PC-9 (cell line): ENCODE data around the gene SLC35F5. TPM values are rescaled to one million over a fixed set of nuclear protein-coding genes. Genes with fewer than 3 reads are reported as not detected.

Source experiments
- BruUV-seq: library from RNA; stranded (reverse); fragments of 400-500 nt; replicated peaks from 2 replicates; lab custom pipeline; 2021; lab: Mats Ljungman, UMichigan
- CTCF ChIA-PET: fragments of 300-600 bp; sonication (Branson Sonifier 250); formaldehyde crosslinking; loops from one replicate; lab custom pipeline; 2022; ENCODE audit warnings: antibody characterized with exemption; lab: Charles Lee
- POLR2A ChIA-PET: fragments of 300-600 bp; sonication (Branson Sonifier 250); formaldehyde crosslinking; loops from one replicate; lab custom pipeline; 2022; ENCODE audit warnings: antibody characterized with exemption; ENCODE audit not compliant: unreplicated experiment; lab: Charles Lee
- DNase-seq, 2 experiments: peaks; one replicate each; pipeline versions ENCODE4 v3.0.0 to v3.0.0-alpha.2; 2015 to 2022; ENCODE audit warnings: mixed read lengths in 1 of 2
- H2AFZ ChIP-seq: fragments of 200-600 bp; sonication (generic); 2 replicates; pipeline ENCODE4 v1.8.1; 2017; ENCODE audit warnings: antibody characterized with exemption
- H3F3A ChIP-seq: fragments of 200-600 bp; sonication (generic); 2 replicates; pipeline ENCODE4 v1.8.1; 2017; ENCODE audit warnings: antibody characterized with exemption, mild to moderate bottlenecking, low read depth; ENCODE audit not compliant: insufficient read depth
- H3K27ac ChIP-seq: fragments of 200-600 bp; sonication (generic); 2 replicates; pipeline ENCODE4 v1.6.1; 2016; ENCODE audit warnings: mixed run types
- H3K27me3 ChIP-seq: fragments of 200-600 bp; sonication (generic); 2 replicates; pipeline ENCODE4 v1.6.1; 2016; ENCODE audit warnings: low read depth, mixed run types; ENCODE audit not compliant: insufficient read depth
- H3K36me3 ChIP-seq: fragments of 200-600 bp; sonication (generic); 2 replicates; pipeline ENCODE4 v1.6.1; 2016; ENCODE audit warnings: low read depth, mixed run types
- H3K4me1 ChIP-seq: fragments of 200-600 bp; sonication (generic); replicated peaks from 2 replicates; pipeline ENCODE4 v1.6.1; 2016; ENCODE audit warnings: mixed run types; ENCODE audit not compliant: insufficient read depth
- H3K4me2 ChIP-seq: fragments of 200-600 bp; sonication (generic); 2 replicates; pipeline ENCODE4 v1.6.1; 2017; ENCODE audit warnings: mixed run types
- H3K4me3 ChIP-seq: fragments of 200-600 bp; sonication (generic); 2 replicates; pipeline ENCODE4 v1.6.1; 2016; ENCODE audit warnings: mixed run types
- H3K79me2 ChIP-seq: fragments of 200-600 bp; sonication (generic); 2 replicates; pipeline ENCODE4 v1.6.1; 2017; ENCODE audit warnings: low read depth, mixed run types
- H3K9me2 ChIP-seq: fragments of 200-600 bp; sonication (generic); 2 replicates; pipeline ENCODE4 v1.8.1; 2017; ENCODE audit warnings: mild to moderate bottlenecking; ENCODE audit not compliant: insufficient read depth
- H3K9me3 ChIP-seq: fragments of 200-600 bp; sonication (generic); 2 replicates; pipeline ENCODE4 v1.8.1; 2016; ENCODE audit warnings: low read depth; ENCODE audit not compliant: insufficient read depth
- H4K20me1 ChIP-seq: fragments of 200-600 bp; sonication (generic); 2 replicates; pipeline ENCODE4 v1.8.1; 2017; ENCODE audit not compliant: insufficient read depth
- EZH2 ChIP-seq: fragments of 200-600 bp; sonication (generic); IDR thresholded peaks from 2 replicates; pipeline ENCODE4 v1.8.0; 2017; ENCODE audit warnings: antibody characterized with exemption, low read depth
- intact Hi-C: fragments of 100-400 bp; cut with micrococcal nuclease; formaldehyde crosslinking; loops from one replicate; pipeline ENCODE4 v1.10.0; 2022; ENCODE audit not compliant: unreplicated experiment
- total RNA-seq: library from RNA; stranded (reverse); gene quantifications from 2 replicates; pipeline ENCODE4 v1.2.3, GENCODE V29; 2021
- TF ChIP-seq, protein P1 (sequence below): fragments of 200-600 bp; sonication (generic); conservative IDR thresholded peaks from 2 replicates; pipeline ENCODE4 v1.6.1; 2017; ENCODE audit warnings: mixed run types, antibody characterized with exemption, mild to moderate bottlenecking, moderate library complexity

SLC35F5 gene
- total RNA-seq, 1 experiment from 2014 or later = 43.5 TPM

DNA sequence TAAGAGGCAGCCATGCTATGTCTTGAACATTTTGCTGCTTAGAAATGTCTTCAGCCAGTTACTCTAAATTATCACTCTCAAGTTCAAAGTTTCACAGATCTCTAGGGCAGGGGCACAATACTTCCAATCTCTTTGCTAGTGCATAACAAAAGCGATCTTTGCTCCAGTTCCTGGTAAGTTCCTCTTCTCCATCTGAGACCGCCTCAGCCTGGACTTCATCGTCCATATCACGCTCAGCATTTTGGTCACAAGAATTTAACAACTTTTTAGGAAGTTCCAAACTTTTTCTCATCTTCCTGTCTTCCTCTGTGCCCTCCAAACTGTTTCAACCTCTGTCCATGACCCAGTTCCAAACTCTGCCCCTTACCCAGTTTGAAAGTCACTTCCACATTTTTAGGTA lies 8.8 kb upstream of the SLC35F5 start:
- no TSS peak for BruUV-seq
- TF ChIP-seq, protein P1, sequence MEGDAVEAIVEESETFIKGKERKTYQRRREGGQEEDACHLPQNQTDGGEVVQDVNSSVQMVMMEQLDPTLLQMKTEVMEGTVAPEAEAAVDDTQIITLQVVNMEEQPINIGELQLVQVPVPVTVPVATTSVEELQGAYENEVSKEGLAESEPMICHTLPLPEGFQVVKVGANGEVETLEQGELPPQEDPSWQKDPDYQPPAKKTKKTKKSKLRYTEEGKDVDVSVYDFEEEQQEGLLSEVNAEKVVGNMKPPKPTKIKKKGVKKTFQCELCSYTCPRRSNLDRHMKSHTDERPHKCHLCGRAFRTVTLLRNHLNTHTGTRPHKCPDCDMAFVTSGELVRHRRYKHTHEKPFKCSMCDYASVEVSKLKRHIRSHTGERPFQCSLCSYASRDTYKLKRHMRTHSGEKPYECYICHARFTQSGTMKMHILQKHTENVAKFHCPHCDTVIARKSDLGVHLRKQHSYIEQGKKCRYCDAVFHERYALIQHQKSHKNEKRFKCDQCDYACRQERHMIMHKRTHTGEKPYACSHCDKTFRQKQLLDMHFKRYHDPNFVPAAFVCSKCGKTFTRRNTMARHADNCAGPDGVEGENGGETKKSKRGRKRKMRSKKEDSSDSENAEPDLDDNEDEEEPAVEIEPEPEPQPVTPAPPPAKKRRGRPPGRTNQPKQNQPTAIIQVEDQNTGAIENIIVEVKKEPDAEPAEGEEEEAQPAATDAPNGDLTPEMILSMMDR = no peak
- TF ChIP-seq EZH2 = no peak
- Histone ChIP-seq H3F3A (no peaks in the 10 kb centered on the region), H3K4me3 (no peak overlapping the region), H4K20me1 (no peaks in the 10 kb centered on the region), H3K79me2 (no peaks in the 10 kb centered on the region), H3K9me3 (0 out of 2 replicates have a peak, but pooled peaks cover 3% of the 10 kb centered on the region), H3K27ac (no peak overlapping the region), H3K4me2 (no peak overlapping the region), H3K4me1 (no peaks in the 10 kb centered on the region), H3K36me3 (no peaks in the 10 kb centered on the region), H2AFZ (no peak overlapping the region), H3K27me3 (no peaks in the 10 kb centered on the region), H3K9me2 (no peaks in the 10 kb centered on the region)
- no peak for DNase-seq
- CTCF ChIA-PET = no interaction called here
- POLR2A ChIA-PET = no interaction called here
- intact Hi-C loops = no loop called here

- no peak overlapping the region for H2AFZ ChIP-seq
- intact Hi-C loops = no loop called here
- H3K79me2 ChIP-seq = no peaks in the 10 kb centered on the region
- DNase-seq = no peak
- no TSS peak for BruUV-seq
- TF ChIP-seq EZH2 = no peak
- TF ChIP-seq, protein P1 = no peak
- H4K20me1 ChIP-seq = no peaks in the 10 kb centered on the region
- H3K4me3 ChIP-seq = no peak overlapping the region
- H3K27ac ChIP-seq = no peak overlapping the region
- no peaks in the 10 kb centered on the region for H3K27me3 ChIP-seq
- 0 out of 2 replicates have a peak, but pooled peaks cover 3% of the 10 kb centered on the region for H3K9me3 ChIP-seq
- ChIA-PET CTCF (no interaction called here), POLR2A (no interaction called here)
- H3F3A ChIP-seq = peaks cover 5% of the 10 kb centered on the region
- H3K4me1 ChIP-seq = 0 out of 2 replicates have a peak, but pooled peaks cover 3% of the 10 kb centered on the region
- no peaks in the 10 kb centered on the region for H3K9me2 ChIP-seq
- H3K4me2 ChIP-seq = no peak overlapping the region
- H3K36me3 ChIP-seq = no peaks in the 10 kb centered on the region
These were observed 6.1 kb upstream of the SLC35F5 start for GRCh38 chr2:113762377-113763118.

GRCh38 chr2:113760400-113760799 lies 4.0 kb upstream of the SLC35F5 start:
- ChIA-PET POLR2A (interaction anchor here (0.6 kb wide), 1 partner anchor 38 kb away, joined by 4 read pairs; no protein-coding TSS in a partner anchor), CTCF (no interaction called here)

More at GRCh38 chr2:113760400-113760799, 4.0 kb upstream of the SLC35F5 start:
- H3K4me2 ChIP-seq = no peak overlapping the region
- no peak overlapping the region for H2AFZ ChIP-seq
- BruUV-seq = no TSS peak
- no peaks in the 10 kb centered on the region for H4K20me1 ChIP-seq
- H3K36me3 ChIP-seq = no peaks in the 10 kb centered on the region
- no peaks in the 10 kb centered on the region for H3K27me3 ChIP-seq
- 0 out of 2 replicates have a peak, but pooled peaks cover 4% of the 10 kb centered on the region for H3K4me1 ChIP-seq
- peaks cover 7% of the 10 kb centered on the region for H3K79me2 ChIP-seq
- TF ChIP-seq, protein P1 = no peak
- TF ChIP-seq EZH2 = no peak
- no peaks in the 10 kb centered on the region for H3K9me2 ChIP-seq
- H3F3A ChIP-seq = peaks cover 9% of the 10 kb centered on the region
- H3K27ac ChIP-seq = no peak overlapping the region
- no peak for DNase-seq
- no peak overlapping the region for H3K4me3 ChIP-seq
- 0 out of 2 replicates have a peak, but pooled peaks cover 3% of the 10 kb centered on the region for H3K9me3 ChIP-seq
- intact Hi-C loops = no loop called here
